HG03159 (cell line): ENCODE measurements around the gene FBXW12.
"Not testable (repeated sequence)": the region's sequence is repeated elsewhere in the genome, so short reads cannot be mapped to it uniquely, and the experiment has no call there.

ENCODE experiments used
- ATAC-seq: cut with Tn5 transposase; IDR thresholded peaks from one replicate; pipeline ENCODE4 v1.9.1; 2021; ENCODE audit warnings: mild to moderate bottlenecking, moderate library complexity; ENCODE audit not compliant: unreplicated experiment

Gene FBXW12

GRCh38 chr3:48371651-48372376 lies at the start of gene FBXW12:
FBXW12 (plus strand) TSS chr3:48372219; CDS start chr3:48372768, 549 bp downstream.
- no peak for ATAC-seq

DNA sequence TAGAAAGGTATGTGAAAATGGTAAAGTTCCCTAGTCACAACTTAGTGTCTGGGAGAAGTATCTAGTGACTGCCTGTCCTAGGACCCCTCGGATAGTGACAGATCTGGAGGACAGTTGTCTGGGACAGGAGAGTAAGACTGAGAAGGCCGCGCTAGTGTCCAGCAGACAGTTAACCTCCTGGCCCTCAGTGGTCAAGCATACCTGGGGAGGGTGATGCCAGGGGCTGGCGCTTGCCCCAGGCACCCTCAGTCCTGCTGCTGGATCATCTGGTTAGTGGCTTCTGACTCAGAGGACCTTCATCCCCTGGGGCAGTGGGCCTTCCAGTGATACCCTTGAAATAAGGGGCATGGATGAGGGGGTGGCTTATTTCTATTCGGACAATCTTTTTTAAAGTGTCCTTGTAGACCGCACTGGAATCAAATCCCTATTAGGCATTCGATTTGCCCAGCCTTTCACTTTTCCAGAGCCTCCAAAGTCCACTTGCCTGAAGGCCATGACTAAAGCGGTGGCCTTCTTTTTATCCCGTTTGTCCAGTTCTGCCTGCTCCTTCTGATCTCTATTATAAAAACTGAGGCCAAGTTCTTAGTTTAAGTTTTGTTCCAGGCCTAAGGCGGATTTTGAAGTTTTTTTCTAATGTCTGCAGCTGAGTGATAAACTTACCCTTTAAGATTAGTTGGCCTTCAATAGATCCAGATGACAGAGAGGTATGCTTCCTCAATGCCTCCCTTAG lies 40.1 kb upstream of the FBXW12 start:
- not testable (repeated sequence) for ATAC-seq

GRCh38 chr3:48333346-48334245 lies 38.4 kb upstream of the FBXW12 start, which contains the start of gene SPINK8:
SPINK8 (minus strand) TSS chr3:48333661; CDS start chr3:48328341, 5,320 bp downstream.
- not testable (repeated sequence) for ATAC-seq

DNA sequence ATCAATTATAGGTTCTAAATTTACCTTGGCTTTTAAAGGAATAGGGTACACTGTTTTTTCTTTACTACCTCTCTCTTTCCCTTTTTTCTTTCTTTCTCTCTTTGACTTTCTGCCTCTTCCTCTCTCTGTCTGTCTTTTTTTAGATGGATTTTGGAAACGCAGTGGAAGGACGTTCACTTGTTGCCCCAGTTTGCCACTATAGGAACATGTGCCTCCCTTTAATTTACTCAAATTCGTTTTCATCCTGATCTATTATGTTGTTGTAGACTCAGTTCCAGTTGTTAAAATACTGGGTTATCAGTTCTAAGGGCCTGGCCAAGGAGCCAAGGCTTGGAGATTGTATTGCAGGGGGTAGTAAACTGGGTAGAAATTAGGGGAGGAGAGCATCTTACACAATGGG lies 37.4 kb upstream of the FBXW12 start:
- no peak for ATAC-seq

DNA sequence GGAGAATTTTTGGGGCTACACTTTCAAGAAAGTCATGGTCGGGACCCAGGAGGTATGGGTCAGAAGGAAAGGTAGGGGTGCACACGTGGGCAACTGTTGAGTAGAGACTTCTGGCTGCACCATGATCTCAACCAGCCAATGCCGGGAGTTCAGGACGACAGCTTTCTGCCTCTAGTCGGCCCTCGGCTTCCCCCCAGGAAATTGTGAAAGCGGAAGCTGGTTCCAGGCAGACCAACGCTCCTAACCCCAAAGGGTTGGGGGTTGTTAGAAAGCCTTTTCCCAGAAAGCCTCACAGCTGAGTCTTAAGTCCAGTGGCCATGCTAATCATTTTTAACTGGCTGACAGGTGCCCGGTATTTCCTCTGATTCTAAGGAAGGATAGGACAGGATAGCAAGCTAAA lies 36.7 kb upstream of the FBXW12 start:
- ATAC-seq: not testable (repeated sequence)

DNA sequence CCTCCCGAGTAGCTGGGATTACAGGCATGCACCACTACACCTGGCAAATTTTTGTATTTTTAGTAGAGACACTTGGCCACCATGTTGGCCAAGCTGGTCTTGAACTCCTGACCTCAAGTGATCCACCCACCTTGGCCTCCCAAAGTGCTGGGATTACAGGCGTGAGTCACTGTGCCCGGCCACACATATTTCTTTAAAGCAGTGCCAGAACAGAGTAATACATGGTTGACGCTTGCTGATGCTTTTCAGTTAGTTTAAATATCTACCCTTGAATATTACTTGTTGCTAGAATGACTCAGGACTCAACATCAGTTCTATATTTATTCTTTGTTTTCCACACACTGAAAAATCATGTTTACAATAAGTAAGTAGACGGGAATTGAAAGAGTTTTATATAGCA lies 34.5 kb upstream of the FBXW12 start:
- not testable (repeated sequence) for ATAC-seq

- ATAC-seq: no peak
Observed at GRCh38 chr3:48338635-48339034, 33.4 kb upstream of the FBXW12 start.

DNA sequence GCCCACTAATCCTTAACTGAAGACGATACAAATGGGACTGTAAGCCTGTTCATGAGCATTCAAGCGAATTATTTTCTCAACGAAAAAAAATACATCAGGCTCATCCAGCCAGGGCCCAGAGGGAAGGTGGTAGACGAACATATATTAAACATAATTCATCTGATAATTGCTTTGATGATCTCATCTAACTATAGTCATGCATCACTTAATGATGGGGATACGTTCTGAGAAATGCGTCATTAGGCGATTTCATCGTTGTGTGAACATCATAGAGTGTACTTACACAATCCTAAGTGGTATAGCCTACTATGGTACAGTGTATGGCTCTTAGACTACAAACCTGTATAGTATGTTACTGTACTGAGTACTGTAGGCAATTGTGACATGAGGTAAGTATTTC lies 28.6 kb upstream of the FBXW12 start:
- no peak for ATAC-seq

- no peak for ATAC-seq
Observed at GRCh38 chr3:48344867-48345507, 27.0 kb upstream of the FBXW12 start.

DNA sequence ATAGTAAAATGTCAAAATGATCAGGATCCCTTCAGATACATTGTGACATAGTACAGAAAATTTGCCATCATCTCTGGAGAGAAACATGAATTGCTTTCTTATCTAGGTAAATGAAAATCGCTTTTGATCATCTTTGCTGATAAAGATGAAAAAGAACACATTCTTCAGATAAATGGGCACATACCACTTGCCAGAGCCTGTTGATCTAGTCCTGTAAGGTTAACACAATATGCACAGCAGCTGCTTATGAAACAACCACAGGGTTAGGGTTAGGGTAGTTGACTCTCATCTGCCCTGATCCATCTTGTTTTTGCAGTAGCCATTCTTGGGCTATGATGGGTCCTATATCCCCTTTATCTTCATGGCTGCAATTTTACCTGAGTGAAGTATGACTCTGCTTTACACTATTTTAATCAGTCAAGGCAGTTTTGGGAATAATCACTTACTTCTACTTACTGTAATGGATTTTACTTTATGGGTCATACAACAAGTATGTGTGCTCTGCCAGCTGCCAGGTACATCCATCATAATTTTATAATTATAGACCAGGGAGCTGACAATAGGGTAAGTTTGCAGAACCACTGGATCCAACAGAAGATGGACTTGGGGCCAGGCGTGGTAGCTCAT lies 26.0 kb upstream of the FBXW12 start:
- no peak for ATAC-seq

DNA sequence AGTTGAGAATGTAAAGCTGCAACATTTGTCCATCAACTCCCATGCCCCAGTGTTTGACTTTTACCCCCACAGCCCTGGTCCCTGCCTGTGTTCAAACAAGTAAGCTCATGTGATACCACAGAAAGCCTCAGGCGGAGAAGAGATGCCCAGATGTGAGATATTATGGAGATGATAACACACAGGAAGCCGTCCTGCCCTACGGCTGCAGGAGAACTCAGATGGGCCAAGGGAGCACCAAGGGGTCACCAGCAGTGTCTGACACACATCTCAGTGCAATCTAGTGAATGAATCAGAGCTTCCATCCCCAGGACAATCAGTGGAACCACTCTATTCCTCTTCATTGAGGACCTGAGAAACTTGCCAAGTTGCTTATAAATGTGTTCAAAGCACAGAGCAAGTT lies 24.5 kb upstream of the FBXW12 start:
- ATAC-seq: no peak

GRCh38 chr3:48352546-48352945 lies 19.5 kb upstream of the FBXW12 start:
- no peak for ATAC-seq

DNA sequence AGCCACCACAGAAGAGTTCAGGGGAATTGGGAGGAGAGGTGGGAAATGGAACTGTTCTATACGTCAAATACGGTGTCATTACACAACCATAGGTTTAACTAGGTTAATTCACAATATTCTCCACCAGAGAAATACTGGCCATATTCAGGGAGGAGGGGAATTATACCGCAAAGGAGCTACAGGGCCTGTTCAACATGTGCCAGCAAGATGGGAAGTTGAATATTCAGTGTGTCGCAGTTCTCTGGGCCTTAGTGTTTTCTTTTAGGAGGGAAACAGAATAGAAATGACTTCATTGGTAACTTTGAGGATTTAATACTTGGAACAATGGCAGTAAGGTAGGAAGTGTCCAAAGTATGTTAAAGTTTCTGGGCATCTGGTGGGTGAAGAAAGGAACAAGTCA lies 18.0 kb upstream of the FBXW12 start:
- no peak for ATAC-seq

DNA sequence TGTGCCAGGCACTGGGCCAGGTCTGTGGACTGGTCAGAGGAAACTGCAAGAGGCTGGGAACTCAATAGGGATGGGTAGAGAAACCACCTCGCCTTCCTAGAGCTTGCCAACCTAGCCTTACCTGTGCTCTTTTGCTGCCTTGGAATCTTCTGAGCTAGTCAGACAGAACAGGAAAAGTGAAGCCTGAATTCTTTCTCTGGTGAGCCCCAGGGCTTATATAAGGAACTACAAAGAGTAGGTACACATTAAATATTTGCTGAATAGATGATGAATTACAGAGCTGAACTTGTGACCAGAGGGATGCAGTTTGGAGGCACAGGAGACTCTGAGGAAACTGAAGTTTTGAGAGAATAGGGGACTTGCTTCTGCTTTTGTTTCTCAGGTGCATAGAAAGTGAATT lies 15.6 kb upstream of the FBXW12 start:
- no peak for ATAC-seq

DNA sequence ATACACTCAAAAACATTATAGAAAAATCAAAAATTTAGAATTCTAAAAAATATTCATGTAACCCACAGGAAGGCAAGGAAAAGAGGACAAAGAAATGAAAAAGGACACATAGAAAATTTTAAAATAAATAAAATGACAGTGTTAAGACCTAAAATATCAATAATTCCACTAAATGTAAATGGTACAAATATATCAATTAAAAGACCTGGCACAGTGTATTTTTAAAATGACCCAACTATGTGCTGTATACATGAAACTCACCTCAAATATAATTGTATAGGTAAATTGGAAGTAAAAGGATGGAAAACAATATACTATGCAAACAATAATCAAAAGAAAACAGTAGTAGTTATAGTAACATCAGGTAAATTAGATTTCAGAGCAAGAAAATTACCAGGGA lies 10.1 kb upstream of the FBXW12 start:
- ATAC-seq: no peak

GRCh38 chr3:48364840-48365239 lies 7.2 kb upstream of the FBXW12 start:
- no peak for ATAC-seq

GRCh38 chr3:48367201-48367600 lies 4.8 kb upstream of the FBXW12 start:
- no peak for ATAC-seq

DNA sequence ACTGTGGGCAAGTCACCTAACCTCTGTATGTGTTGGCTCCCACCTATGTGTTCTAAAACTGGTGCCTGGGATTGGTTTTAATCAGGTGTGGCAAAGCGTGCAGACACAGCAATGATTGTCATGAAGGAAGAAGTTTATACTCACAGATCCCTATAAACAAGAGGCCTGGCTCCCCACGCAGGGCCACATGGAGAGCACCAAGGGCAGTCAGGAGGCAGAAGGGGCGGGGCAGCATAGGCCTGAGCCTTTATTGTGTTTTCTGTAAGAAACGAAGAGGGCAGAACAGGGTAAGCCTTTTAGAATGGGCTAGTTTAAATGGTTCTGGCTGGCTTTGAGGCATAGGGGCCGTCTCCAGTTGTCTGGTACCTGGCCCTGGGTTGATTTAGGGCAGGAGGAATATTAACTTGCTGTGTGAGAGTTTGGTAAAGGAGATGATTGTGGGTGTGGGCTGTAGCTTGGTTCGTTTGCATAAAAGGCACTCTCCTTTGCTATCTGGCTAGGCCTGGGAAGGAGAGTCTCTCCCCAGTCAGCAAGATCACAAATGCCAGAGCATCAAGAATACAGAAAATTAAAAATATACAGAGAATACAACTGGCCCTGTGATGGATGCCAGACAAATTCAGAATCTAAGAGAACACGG lies 2.2 kb upstream of the FBXW12 start:
- no peak for ATAC-seq

DNA sequence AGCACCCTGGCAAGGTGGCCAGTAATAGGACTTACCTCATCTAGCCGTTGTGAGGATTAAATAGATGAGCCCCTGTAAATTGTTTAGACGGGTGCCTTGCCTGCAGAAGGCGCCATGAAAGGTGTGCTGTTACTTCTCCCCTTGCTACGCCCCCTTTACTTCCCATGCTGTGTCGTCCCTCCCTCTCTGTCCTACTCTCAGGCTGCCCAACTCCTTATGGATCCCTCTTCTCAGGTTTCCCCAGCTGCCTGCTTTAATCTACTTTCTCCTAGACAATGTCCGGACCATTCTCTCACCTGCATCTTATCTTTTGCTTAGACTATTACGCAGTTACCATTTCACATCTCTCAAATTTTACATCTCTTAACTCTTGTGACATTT lies 1.7 kb upstream of the FBXW12 start:
- ATAC-seq: no peak

DNA sequence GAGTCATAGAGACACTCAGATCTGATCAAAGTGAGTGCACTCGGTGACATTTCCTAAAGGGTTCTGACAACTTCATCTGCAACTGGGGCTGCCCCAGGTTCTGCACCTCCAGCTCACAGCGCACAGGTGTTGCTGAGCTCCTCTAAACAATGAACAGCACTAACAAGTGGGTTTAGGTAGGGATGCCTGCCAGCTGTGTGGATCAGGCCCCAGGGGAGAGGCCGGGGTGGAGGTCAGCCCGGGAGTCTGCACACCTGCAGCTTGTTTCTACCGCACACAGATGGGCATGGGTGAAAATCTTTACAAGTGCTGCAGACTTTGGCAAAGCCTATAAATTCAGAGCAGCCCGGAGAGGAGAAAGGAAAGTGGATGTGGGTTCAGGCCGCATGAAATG lies 355 bp downstream of the FBXW12 start:
- no peak for ATAC-seq
